Neutrophil (primary cell): Measurements from ENCODE around the gene TOE1.

ENCODE experiments used
- H3K27ac ChIP-seq: fragments of 200-600 bp; sonication (generic); 2 replicates; pipeline ENCODE4 v1.5.1; 2016; ENCODE audit warnings: mild to moderate bottlenecking, moderate library complexity
- H3K27me3 ChIP-seq: fragments of 200-600 bp; sonication (generic); 2 replicates; pipeline ENCODE4 v1.6.0; 2016; ENCODE audit warnings: mild to moderate bottlenecking
- H3K36me3 ChIP-seq: fragments of 200-600 bp; sonication (generic); 2 replicates; pipeline ENCODE4 v1.5.1; 2017
- H3K4me1 ChIP-seq, 2 experiments: fragments of 200-600 bp in 1 of 2; sonication (generic) in 1 of 2; 1 replicate in 1 of 2; 2 replicates in 1 of 2; pipeline versions ENCODE4 v1.5.1 to v1.6.1; 2013 to 2016; ENCODE audit warnings: low read depth in 1 of 2, low read length in 1 of 2, mild to moderate bottlenecking in 1 of 2, moderate library complexity in 1 of 2; ENCODE audit not compliant: control insufficient read depth in 1 of 2, insufficient read depth in 1 of 2
- H3K4me3 ChIP-seq, 2 experiments: fragments of 200-600 bp in 1 of 2; sonication (generic) in 1 of 2; 1 replicate in 1 of 2; 2 replicates in 1 of 2; pipeline ENCODE4 v1.5.1; 2013 to 2016; ENCODE audit warnings: low read depth in 1 of 2, low read length in 1 of 2, mild to moderate bottlenecking in 1 of 2, moderate library complexity in 1 of 2
- H3K9me3 ChIP-seq: fragments of 200-600 bp; sonication (generic); 2 replicates; pipeline ENCODE4 v1.5.1; 2016
- TF ChIP-seq, protein P1 (sequence below): fragments of 200-600 bp; sonication (generic); IDR thresholded peaks from 2 replicates; pipeline ENCODE4 v1.5.1; 2016; ENCODE audit warnings: antibody characterized with exemption

The TOE1 gene

DNA sequence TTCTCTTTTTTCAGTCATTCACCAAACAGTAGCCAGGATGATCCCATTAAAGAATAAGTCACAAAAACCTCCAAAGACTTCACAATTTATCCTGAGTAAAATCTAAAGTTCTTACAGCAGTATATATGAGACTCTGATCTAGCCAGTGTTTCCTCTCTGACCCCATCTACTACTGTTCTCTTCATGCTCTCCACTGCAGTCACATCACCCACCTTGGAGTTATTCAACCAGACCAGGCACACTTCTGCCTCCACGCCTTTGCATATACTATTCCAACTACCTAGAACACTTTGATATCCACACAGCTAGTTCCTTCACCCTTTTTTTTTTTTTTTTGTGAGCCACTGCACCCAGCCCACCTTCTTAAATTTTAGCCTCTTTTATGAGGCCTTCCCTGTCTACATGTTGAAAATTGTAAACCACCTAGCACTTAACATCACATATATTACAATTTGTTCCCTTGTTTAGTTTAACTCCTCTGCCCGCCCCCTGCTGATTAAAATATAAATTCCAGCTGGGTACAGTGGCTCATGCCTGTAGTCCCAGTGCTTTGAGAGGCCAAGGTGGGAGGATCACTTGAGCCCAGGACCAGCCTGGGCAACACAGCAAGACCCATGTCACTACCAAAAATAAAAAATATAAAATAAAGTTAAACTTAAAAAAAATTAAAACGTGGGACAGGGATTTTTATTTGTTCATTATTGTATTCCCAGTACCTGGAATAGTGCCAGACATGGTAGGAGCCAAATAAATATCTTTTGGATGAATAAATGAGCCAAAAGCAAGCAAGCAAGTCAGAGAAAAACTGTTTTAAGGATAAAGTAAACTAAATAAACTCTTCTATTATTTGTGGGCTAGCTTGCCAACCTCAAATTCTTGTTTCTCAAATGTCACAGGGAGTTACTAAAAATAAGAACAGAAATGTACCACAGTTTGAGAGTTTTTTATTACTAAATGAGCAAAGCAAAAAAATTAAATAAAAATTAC lies 35.4 kb downstream of the TOE1 start:
- H3K9me3 ChIP-seq, result no peaks in the 10 kb centered on the region
- TF ChIP-seq, protein P1, sequence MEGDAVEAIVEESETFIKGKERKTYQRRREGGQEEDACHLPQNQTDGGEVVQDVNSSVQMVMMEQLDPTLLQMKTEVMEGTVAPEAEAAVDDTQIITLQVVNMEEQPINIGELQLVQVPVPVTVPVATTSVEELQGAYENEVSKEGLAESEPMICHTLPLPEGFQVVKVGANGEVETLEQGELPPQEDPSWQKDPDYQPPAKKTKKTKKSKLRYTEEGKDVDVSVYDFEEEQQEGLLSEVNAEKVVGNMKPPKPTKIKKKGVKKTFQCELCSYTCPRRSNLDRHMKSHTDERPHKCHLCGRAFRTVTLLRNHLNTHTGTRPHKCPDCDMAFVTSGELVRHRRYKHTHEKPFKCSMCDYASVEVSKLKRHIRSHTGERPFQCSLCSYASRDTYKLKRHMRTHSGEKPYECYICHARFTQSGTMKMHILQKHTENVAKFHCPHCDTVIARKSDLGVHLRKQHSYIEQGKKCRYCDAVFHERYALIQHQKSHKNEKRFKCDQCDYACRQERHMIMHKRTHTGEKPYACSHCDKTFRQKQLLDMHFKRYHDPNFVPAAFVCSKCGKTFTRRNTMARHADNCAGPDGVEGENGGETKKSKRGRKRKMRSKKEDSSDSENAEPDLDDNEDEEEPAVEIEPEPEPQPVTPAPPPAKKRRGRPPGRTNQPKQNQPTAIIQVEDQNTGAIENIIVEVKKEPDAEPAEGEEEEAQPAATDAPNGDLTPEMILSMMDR, result no peak
- no peaks in the 10 kb centered on the region for H3K36me3 ChIP-seq
- no peaks in the 10 kb centered on the region for H3K27me3 ChIP-seq
- H3K4me3 ChIP-seq, result no peak overlapping the region
- no peak overlapping the region for H3K27ac ChIP-seq
- H3K4me1 ChIP-seq, result peaks cover 5 to 7% of the 10 kb centered on the region in 2 experiments

DNA sequence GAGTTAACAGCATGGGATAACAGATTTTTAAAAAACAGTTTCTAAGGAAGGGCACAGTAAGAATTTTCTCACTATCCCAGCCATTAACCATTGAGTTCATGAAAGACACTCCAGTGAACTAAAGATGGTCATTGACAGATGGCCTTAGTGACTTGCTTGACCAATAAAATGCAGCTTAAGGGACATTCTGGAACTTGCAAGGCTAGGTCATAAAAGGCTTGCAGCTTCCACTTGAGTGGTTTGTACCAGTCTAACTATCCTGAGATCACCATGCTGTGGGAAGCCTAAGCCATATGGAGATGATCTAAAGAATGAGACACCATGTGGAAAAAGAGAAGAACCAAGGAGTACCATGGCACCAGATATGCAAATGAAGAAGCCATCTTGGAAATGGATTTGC lies 38.2 kb downstream of the TOE1 start:
- no peak overlapping the region for H3K27ac ChIP-seq
- TF ChIP-seq, protein P1, result no peak
- no peaks in the 10 kb centered on the region for H3K27me3 ChIP-seq
- no peaks in the 10 kb centered on the region for H3K4me1 ChIP-seq
- H3K9me3 ChIP-seq, result no peaks in the 10 kb centered on the region
- no peaks in the 10 kb centered on the region for H3K36me3 ChIP-seq
- H3K4me3 ChIP-seq, result no peak overlapping the region

DNA sequence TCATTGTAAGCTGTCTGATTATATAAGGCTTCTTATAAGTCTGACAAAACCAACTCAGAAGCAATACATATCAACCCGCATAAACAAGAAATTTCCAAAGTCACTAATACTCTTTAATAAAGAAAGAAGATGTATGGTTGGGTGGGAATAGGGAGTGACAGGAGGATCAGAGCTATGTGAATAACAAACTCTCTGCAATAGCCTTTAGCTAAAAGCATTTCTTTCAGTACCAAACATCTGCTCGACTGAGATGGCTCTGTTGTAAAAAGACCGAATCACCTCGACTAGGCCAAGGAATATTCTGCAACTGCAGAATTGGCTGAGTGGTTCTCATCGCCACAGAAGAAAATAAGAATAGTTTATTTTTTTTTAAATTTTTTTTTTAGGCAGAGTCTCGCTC lies 39.6 kb downstream of the TOE1 start:
- H3K27ac ChIP-seq, result no peak overlapping the region
- TF ChIP-seq, protein P1, result no peak
- H3K4me3 ChIP-seq, result no peak overlapping the region
- H3K27me3 ChIP-seq, result no peaks in the 10 kb centered on the region
- no peaks in the 10 kb centered on the region for H3K9me3 ChIP-seq
- H3K4me1 ChIP-seq, result peaks cover under 1 to 8% of the 10 kb centered on the region in 2 experiments
- H3K36me3 ChIP-seq, result no peaks in the 10 kb centered on the region

DNA sequence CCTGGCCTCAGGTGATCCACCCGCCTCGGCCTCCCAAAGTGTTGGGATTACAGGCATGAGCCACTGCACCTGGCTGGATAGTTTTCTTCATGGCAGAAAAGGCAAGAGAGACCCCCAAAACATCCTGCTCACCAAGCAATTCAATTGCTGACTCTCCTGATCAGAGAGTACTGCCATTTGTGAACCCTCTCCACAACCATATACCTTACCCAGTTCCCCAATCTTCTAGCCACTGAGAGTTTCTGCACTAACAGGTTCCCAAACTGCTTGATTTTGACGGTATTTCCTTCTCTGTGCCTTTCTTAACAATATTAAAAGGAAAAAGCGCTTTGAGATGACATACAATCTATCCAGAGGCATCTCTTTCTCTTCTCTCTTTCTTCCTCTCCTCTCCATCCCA lies 40.2 kb downstream of the TOE1 start:
- H3K9me3 ChIP-seq, result no peaks in the 10 kb centered on the region
- no peak overlapping the region for H3K27ac ChIP-seq
- H3K36me3 ChIP-seq, result no peaks in the 10 kb centered on the region
- no peak overlapping the region for H3K4me3 ChIP-seq
- TF ChIP-seq, protein P1, result no peak
- no peaks in the 10 kb centered on the region for H3K27me3 ChIP-seq
- peaks cover 7 to 14% of the 10 kb centered on the region in 2 experiments for H3K4me1 ChIP-seq

DNA sequence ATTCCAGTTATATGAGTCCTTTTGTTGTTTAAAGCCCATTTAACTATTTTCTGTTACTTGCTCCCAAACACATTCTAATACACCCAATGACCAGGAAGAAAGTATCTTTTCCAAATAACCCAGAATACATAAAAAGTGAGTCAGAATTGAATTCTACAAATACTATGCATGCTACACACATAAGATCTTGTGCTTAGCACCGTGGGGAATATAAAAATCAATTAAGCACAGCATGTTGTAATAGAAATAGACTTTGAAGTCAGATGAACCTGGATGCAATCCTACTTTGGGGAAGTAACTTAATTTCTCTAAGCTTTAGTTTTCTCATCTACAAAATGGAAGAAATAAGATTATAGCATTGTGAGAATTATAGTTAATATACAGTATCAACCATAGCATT lies 40.8 kb downstream of the TOE1 start:
- Histone ChIP-seq H3K4me1 (peaks cover 12 to 19% of the 10 kb centered on the region in 2 experiments), H3K9me3 (no peaks in the 10 kb centered on the region), H3K27ac (no peak overlapping the region), H3K27me3 (no peaks in the 10 kb centered on the region), H3K4me3 (no peak overlapping the region), H3K36me3 (no peaks in the 10 kb centered on the region)
- TF ChIP-seq, protein P1, result no peak
